ENCODE results near the gene BDH1. TPM values are rescaled to one million over a fixed set of nuclear protein-coding genes. Genes with fewer than 3 reads are reported as not detected.

The BDH1 gene
- total and polyA plus RNA-seq, 2 of the 13 experiments (the other 11 are each of a cell fraction or from before 2014, with no cell fraction given), result 21.2 to 71.9 TPM

- Histone ChIP-seq H3K9ac (ENCODE audit: insufficient read depth, low read depth, low read length) (no peak overlapping the region), H3K4me2 (ENCODE audit: low read depth, low read length) (peak overlapping the region; percentile 51), H4K20me1 (ENCODE audit: insufficient read depth, low read length) (no peaks in the 10 kb centered on the region), H3K36me3 (replicated peaks in 1 of 2; ENCODE audit: control insufficient read depth in 1 of 2, insufficient read depth in 2 of 2, low read length in 2 of 2) (no peaks in the 10 kb centered on the region), H3K27me3 (ENCODE audit: control insufficient read depth in 1 of 2, insufficient read depth in 2 of 2, low read length in 2 of 2) (no peaks in the 10 kb centered on the region; a peak in 1 of 5 replicates), H3K79me2 (ENCODE audit: insufficient read depth, low read length) (no peaks in the 10 kb centered on the region), H3K27ac (ENCODE audit: extremely low read length, insufficient read depth, low read length) (peak overlapping the region; percentile 6), H2AFZ (ENCODE audit: low read length) (no peak overlapping the region), H3K4me3 (replicated peaks in 1 of 3; ENCODE audit: insufficient read depth in 1 of 3, low read depth in 2 of 3, low read length in 3 of 3) (peak overlapping the region in 1 of 3 experiments; percentile 27; a peak in 1 of 6 replicates), H3K4me1 (ENCODE audit: insufficient read depth, low read length) (peaks cover 54% of the 10 kb centered on the region), H3K9me3 (ENCODE audit: low read length) (no peaks in the 10 kb centered on the region)
- ChIA-PET POLR2A (interaction anchor here (1.1 to 2.5 kb wide), 3 partner anchors 9 to 26 kb away, joined by 3 to 26 read pairs (median 8); no protein-coding TSS in a partner anchor), CTCF (ENCODE audit: low intra/inter-chr PET ratio, low total read pairs) (no interaction called here)
- no peak for FAIRE-seq
- BruUV-seq (replicated peaks), result no TSS peak
- WGBS (ENCODE audit: low lambda C conversion rate), result 63% methylated on average over 16 of the region's 22 CpGs
- peak; percentile 89 for ATAC-seq
- DNase-seq (ENCODE audit: low spot score), result peak; percentile 70
- intact Hi-C loops (cut with micrococcal nuclease; ENCODE audit: unreplicated experiment) (no loop called here), in situ Hi-C loops (cut with HindIII; ENCODE audit: extremely low pct_ligation_motif_present, low pct_unique_long_range_greater_than_20kb) (no loop called here)
- TF ChIP-seq ZMAT5 (CRISPR knock-in tag; IDR thresholded peaks at IDR 0.05; ENCODE audit: borderline replicate concordance, low read depth) (no peak), GTF3A (CRISPR knock-in tag; conservative IDR thresholded peaks at IDR 0.05) (0 out of 2 replicates have a peak, but pooled peaks have one; percentile 52), ATAD3A (CRISPR knock-in tag; IDR thresholded peaks at IDR 0.05) (no peak), ZMAT3 (CRISPR knock-in tag; conservative IDR thresholded peaks at IDR 0.05) (no peak), SALL1 (CRISPR knock-in tag; IDR thresholded peaks at IDR 0.05) (peak; percentile 63), SIX1 (CRISPR knock-in tag; IDR thresholded peaks at IDR 0.05; ENCODE audit: borderline replicate concordance) (no peak), AGO2 (optimal IDR thresholded peaks at IDR 0.05; ENCODE audit: low read depth, low read length) (peak; percentile 87), BRD4 (CRISPR knock-in tag; IDR thresholded peaks at IDR 0.05) (no peak), ZNF740 (CRISPR knock-in tag; IDR thresholded peaks at IDR 0.05) (no peak), ZNF576 (CRISPR knock-in tag; IDR thresholded peaks at IDR 0.05) (0 out of 2 replicates have a peak, but pooled peaks have one; percentile 65), ZNF263 (CRISPR knock-in tag; IDR thresholded peaks at IDR 0.05) (peak; percentile 55; the same call in 1 of the 2 replicates), ZNF883 (CRISPR knock-in tag; IDR thresholded peaks at IDR 0.05; ENCODE audit: not compliant biosample characterization) (peak; percentile 12), DPF2 (CRISPR knock-in tag; IDR thresholded peaks at IDR 0.05; ENCODE audit: borderline replicate concordance, low read depth) (no peak), ZBTB25 (CRISPR knock-in tag; IDR thresholded peaks at IDR 0.05) (no peak), ZFP36L2 (CRISPR knock-in tag; IDR thresholded peaks at IDR 0.05) (no peak), FOSL2 (CRISPR knock-in tag; IDR thresholded peaks at IDR 0.05) (no peak), ZNF609 (CRISPR knock-in tag; IDR thresholded peaks at IDR 0.05; ENCODE audit: borderline replicate concordance) (0 out of 2 replicates have a peak, but pooled peaks have one; percentile 33), ZNF264 (CRISPR knock-in tag; IDR thresholded peaks at IDR 0.05) (no peak)
Observed at GRCh38 chr3:197599089-197599765, 43.5 kb upstream of the BDH1 start.
